Stimulated activated CD4-positive, alpha-beta T cell treated with anti-CD3 and anti-CD28 coated beads, TNF-alpha, amount 100 ng/mL, for 4 hours (primary cell): ENCODE measurements around the gene SLCO2A1.

Experiments
- DNase-seq, 3 experiments: peaks; one replicate each; pipeline ENCODE4 v3.0.0-alpha.2; 2020; ENCODE audit warnings: low read depth in 3 of 3

The SLCO2A1 gene

GRCh38 chr3:133980550-133980949, 49.2 kb downstream of the SLCO2A1 start:
- no peak for DNase-seq

- DNase-seq: no peak
These were observed 49.7 kb downstream of the SLCO2A1 start for GRCh38 chr3:133980035-133980434.

- no peak for DNase-seq
These were observed 50.2 kb downstream of the SLCO2A1 start for GRCh38 chr3:133979553-133979952.

- DNase-seq: no peak
These were observed 52.2 kb downstream of the SLCO2A1 start for GRCh38 chr3:133977568-133977967.

GRCh38 chr3:133973249-133973980, 56.3 kb downstream of the SLCO2A1 start:
- DNase-seq: no peak

- DNase-seq: no peak
These were observed 57.6 kb downstream of the SLCO2A1 start for GRCh38 chr3:133972156-133972555.

- no peak for DNase-seq
These were observed 58.8 kb downstream of the SLCO2A1 start for GRCh38 chr3:133970916-133971315.

GRCh38 chr3:133970339-133970738, 59.4 kb downstream of the SLCO2A1 start:
- DNase-seq: no peak

- DNase-seq: no peak
These were observed 61.5 kb downstream of the SLCO2A1 start for GRCh38 chr3:133967992-133968892.

GRCh38 chr3:133966954-133967353, 62.8 kb downstream of the SLCO2A1 start:
- DNase-seq: no peak

GRCh38 chr3:133965906-133966305, 63.8 kb downstream of the SLCO2A1 start:
- DNase-seq: no peak

GRCh38 chr3:133965013-133965570, 64.6 kb downstream of the SLCO2A1 start:
- DNase-seq: no peak

- no peak for DNase-seq
These were observed 65.2 kb downstream of the SLCO2A1 start for GRCh38 chr3:133964547-133964946.

GRCh38 chr3:133963657-133964396, 65.9 kb downstream of the SLCO2A1 start:
- no peak for DNase-seq

- DNase-seq: no peak
These were observed 66.9 kb downstream of the SLCO2A1 start for GRCh38 chr3:133962849-133963248.

- no peak for DNase-seq
These were observed 71.5 kb downstream of the SLCO2A1 start for GRCh38 chr3:133958071-133958805.

- no peak for DNase-seq
These were observed 72.7 kb downstream of the SLCO2A1 start for GRCh38 chr3:133956982-133957381.

GRCh38 chr3:133956353-133956752, 73.4 kb downstream of the SLCO2A1 start:
- DNase-seq: no peak

- no peak for DNase-seq
These were observed 73.8 kb downstream of the SLCO2A1 start for GRCh38 chr3:133955892-133956291.

GRCh38 chr3:133954717-133955360, 74.9 kb downstream of the SLCO2A1 start:
- DNase-seq: no peak

- no peak for DNase-seq
These were observed 76.4 kb downstream of the SLCO2A1 start for GRCh38 chr3:133953297-133953696.
